Breast epithelium (tissue), 4 donors: ENCODE data around the gene LCN10. TPM values are rescaled to one million over a fixed set of nuclear protein-coding genes. Genes with fewer than 3 reads are reported as not detected.

Experiments
- DNase-seq, 2 donors: peaks; one replicate each; pipeline ENCODE4 v3.0.0-alpha.2; 2019; ENCODE audit warnings: low spot score in 2 of 2
- H3K27ac ChIP-seq, 2 donors: fragments of 200-600 bp; sonication (generic) in 1 of 2; one replicate each; pipeline ENCODE4 v1.5.1; 2016 to 2019; ENCODE audit warnings: mild to moderate bottlenecking in 1 of 2
- H3K27me3 ChIP-seq, 2 donors: fragments of 200-600 bp; sonication (generic) in 1 of 2; one replicate each; pipeline versions ENCODE4 v1.5.1 to v1.6.0; 2017 to 2019; ENCODE audit warnings: control low read depth in 1 of 2, mild to moderate bottlenecking in 1 of 2
- H3K36me3 ChIP-seq: fragments of 200-600 bp; one replicate; pipeline ENCODE4 v1.5.1; 2019
- H3K4me1 ChIP-seq, 2 donors: fragments of 200-600 bp; sonication (generic); one replicate each; pipeline ENCODE4 v1.5.1; 2016 to 2019; ENCODE audit warnings: control low read depth in 1 of 2
- H3K4me3 ChIP-seq, 3 donors: fragments of 200-600 bp; sonication (generic); 1 replicate in 2 of 3; 2 replicates in 1 of 3; pipeline ENCODE4 v1.5.1; 2016 to 2019; ENCODE audit warnings: mild to moderate bottlenecking in 3 of 3, moderate library complexity in 2 of 3
- H3K9me3 ChIP-seq, 2 donors: fragments of 200-600 bp; sonication (generic) in 1 of 2; one replicate each; pipeline ENCODE4 v1.5.1; 2016 to 2019; ENCODE audit warnings: control low read depth in 1 of 2
- POLR2A ChIP-seq: fragments of 450-650 bp; IDR thresholded peaks from one replicate; pipeline ENCODE4 v1.6.1; 2016; ENCODE audit warnings: antibody characterized with exemption, mild to moderate bottlenecking, moderate library complexity
- POLR2AphosphoS5 ChIP-seq, 3 donors: sonication (generic); formaldehyde crosslinking; IDR thresholded peaks; one replicate each; pipeline ENCODE4 v1.6.1; 2017; ENCODE audit warnings: antibody characterized with exemption in 3 of 3
- intact Hi-C: fragments of 100-400 bp; cut with DNase I; formaldehyde crosslinking; loops from one replicate; pipeline ENCODE4 v1.15.1; 2023; ENCODE audit warnings: low total_unique reads
- total RNA-seq, 3 donors: library from RNA; depleted of rRNA; stranded (reverse); fragments of >200 nt; gene quantifications; one replicate each; pipeline ENCODE4 v1.1.0, GENCODE V29; 2016
- TF ChIP-seq, protein P1 (sequence below), 3 donors: fragments of 450-650 bp; IDR thresholded peaks; one replicate each; pipeline ENCODE4 v1.5.1; 2016 to 2017; ENCODE audit warnings: antibody characterized with exemption in 3 of 3, mild to moderate bottlenecking in 3 of 3, moderate library complexity in 3 of 3

LCN10 gene
- total RNA-seq, 3 donors from 2014 or later = 0.73 to 6.9 (median 6.7) TPM

DNA sequence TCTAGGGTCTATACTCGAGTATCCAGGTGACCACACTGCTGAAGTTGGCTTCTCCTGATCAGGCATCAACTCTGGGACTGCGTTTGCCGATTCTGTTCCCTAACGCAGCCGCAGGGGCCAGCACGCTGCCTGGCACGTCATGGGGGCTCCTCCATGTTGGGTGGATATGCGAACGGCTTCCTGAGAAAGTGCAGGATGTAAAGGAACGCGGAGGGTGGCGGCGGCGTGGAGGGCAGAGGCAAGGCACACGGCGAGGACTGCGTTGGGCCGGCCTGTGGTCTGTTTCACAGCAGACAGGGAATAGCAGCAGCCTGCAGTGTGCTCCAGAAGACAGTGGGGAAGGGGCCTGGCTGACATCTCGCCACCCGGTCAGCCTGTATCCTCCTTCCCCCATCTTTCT lies 3.8 kb downstream of the LCN10 start:
- Histone ChIP-seq H3K9me3 (no peaks in the 10 kb centered on the region), H3K4me3 (no peak overlapping the region), H3K4me1 (peaks cover 8 to 11% of the 10 kb centered on the region in 2 donors), H3K36me3 (no peaks in the 10 kb centered on the region), H3K27me3 (peaks cover 2 to 54% of the 10 kb centered on the region in 2 donors), H3K27ac (no peak overlapping the region)
- DNase-seq = no peak
- TF ChIP-seq POLR2A = no peak
- TF ChIP-seq, protein P1, sequence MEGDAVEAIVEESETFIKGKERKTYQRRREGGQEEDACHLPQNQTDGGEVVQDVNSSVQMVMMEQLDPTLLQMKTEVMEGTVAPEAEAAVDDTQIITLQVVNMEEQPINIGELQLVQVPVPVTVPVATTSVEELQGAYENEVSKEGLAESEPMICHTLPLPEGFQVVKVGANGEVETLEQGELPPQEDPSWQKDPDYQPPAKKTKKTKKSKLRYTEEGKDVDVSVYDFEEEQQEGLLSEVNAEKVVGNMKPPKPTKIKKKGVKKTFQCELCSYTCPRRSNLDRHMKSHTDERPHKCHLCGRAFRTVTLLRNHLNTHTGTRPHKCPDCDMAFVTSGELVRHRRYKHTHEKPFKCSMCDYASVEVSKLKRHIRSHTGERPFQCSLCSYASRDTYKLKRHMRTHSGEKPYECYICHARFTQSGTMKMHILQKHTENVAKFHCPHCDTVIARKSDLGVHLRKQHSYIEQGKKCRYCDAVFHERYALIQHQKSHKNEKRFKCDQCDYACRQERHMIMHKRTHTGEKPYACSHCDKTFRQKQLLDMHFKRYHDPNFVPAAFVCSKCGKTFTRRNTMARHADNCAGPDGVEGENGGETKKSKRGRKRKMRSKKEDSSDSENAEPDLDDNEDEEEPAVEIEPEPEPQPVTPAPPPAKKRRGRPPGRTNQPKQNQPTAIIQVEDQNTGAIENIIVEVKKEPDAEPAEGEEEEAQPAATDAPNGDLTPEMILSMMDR (IDR thresholded peaks at IDR 0.05) = no peak
- no peak for TF ChIP-seq POLR2AphosphoS5 (IDR thresholded peaks at IDR 0.05)
- intact Hi-C loops = no loop called here

GRCh38 chr9:136735812-136736480 lies 6.8 kb downstream of the LCN10 start:
- peaks cover 0 to 24% of the 10 kb centered on the region in 2 donors for H3K27me3 ChIP-seq
- no peaks in the 10 kb centered on the region for H3K9me3 ChIP-seq
- no peak overlapping the region for H3K4me3 ChIP-seq
- no peaks in the 10 kb centered on the region for H3K36me3 ChIP-seq
- H3K27ac ChIP-seq = no peak overlapping the region
- DNase-seq = no peak
- TF ChIP-seq, protein P1 (IDR thresholded peaks at IDR 0.05) = no peak
- no peak for TF ChIP-seq POLR2AphosphoS5 (IDR thresholded peaks at IDR 0.05)
- TF ChIP-seq POLR2A = no peak
- intact Hi-C loops = no loop called here
- peaks cover 0 to 2% of the 10 kb centered on the region in 2 donors for H3K4me1 ChIP-seq

DNA sequence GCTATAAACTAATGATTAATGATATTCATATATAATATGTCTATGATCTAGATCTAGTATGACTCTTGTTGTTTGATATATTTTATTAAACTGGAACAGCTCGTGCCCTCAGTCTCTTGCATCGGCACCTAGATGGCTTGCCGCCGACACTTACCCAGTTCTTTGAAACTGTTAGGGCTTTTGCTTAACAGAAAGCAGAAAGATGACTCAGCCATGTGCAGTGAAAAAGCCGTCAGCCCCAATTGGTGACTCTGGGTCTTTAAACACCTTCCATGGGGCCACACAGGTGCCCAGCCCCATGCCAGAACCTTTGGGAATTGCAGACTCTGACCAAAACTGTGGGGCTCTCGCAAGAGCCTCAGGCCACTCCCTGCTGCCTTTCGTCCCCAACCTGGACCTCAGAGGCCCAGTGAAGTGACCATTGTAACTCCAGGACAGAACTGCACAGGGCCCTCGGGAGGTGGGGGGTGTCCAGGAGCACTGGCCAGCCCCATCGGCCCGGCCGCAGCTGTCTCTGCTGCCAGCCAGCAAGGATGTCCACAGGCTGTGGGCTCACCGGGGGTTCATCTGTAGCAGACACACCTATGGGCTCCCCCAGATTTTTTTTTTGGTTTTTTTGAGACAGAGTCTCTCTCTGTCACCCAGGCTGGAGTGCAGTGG lies 7.8 kb downstream of the LCN10 start:
- Histone ChIP-seq H3K4me1 (no peaks in the 10 kb centered on the region), H3K4me3 (no peak overlapping the region), H3K36me3 (no peaks in the 10 kb centered on the region), H3K9me3 (no peaks in the 10 kb centered on the region), H3K27ac (no peak overlapping the region), H3K27me3 (peaks cover 0 to 14% of the 10 kb centered on the region in 2 donors)
- TF ChIP-seq POLR2A (no peak), POLR2AphosphoS5 (IDR thresholded peaks at IDR 0.05) (no peak)
- TF ChIP-seq, protein P1 (IDR thresholded peaks at IDR 0.05) = no peak
- no peak for DNase-seq
- intact Hi-C loops = no loop called here

GRCh38 chr9:136733611-136734010 lies 9.1 kb downstream of the LCN10 start:
- Histone ChIP-seq H3K27ac (no peak overlapping the region), H3K9me3 (no peaks in the 10 kb centered on the region), H3K36me3 (no peaks in the 10 kb centered on the region), H3K27me3 (peaks cover 0 to 2% of the 10 kb centered on the region in 2 donors), H3K4me1 (peaks cover 0 to 3% of the 10 kb centered on the region in 2 donors), H3K4me3 (no peak overlapping the region)
- TF ChIP-seq, protein P1 (IDR thresholded peaks at IDR 0.05) = no peak
- TF ChIP-seq POLR2A = no peak
- TF ChIP-seq POLR2AphosphoS5 (IDR thresholded peaks at IDR 0.05) = no peak
- DNase-seq = no peak
- intact Hi-C loops = no loop called here
